GM19328 (cell line): ENCODE data around the gene CAMTA1.

Source experiments
- ATAC-seq: cut with Tn5 transposase; IDR thresholded peaks from one replicate; pipeline ENCODE4 v1.9.1; 2021; ENCODE audit warnings: mild to moderate bottlenecking, moderate library complexity; ENCODE audit not compliant: unreplicated experiment

The CAMTA1 gene

DNA sequence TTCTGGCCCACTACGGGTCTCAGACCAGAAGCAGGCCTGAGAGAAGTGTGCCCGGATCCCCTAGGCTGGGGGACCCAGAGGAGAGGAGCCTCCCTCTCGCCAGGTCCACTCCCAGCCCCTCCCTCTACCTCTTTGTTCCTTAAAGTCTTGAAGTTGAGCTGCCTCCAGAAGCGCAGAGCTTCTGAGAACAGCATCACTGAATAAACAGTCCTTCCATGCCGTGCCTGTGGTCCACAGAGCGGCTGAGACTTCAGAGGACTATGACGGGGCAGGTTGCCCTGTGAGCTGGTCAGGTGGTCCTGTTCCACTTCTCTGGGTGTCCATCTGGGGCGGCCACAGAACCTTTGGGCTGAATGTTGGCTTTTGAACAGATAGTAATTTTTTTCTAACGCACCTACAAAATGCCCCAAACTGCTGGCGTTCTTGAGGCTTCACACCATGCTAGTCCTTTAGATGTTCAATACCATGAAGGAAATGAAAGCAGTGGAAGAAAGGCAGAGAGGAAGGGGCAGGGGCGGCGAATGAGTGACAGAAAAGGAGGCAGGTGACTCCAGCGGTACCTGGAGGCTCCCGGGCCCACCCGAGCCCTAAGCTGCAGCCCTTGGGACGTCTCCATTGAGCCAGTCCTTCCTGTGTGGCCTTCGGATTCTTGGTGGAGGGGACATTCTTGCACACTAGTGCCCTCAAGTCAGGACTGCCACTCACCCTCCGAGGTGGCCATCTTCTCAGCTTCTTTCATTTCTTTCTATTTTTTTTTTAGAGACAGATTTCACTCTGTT is 746.5 kb downstream of the CAMTA1 start:
- ATAC-seq: no peak

DNA sequence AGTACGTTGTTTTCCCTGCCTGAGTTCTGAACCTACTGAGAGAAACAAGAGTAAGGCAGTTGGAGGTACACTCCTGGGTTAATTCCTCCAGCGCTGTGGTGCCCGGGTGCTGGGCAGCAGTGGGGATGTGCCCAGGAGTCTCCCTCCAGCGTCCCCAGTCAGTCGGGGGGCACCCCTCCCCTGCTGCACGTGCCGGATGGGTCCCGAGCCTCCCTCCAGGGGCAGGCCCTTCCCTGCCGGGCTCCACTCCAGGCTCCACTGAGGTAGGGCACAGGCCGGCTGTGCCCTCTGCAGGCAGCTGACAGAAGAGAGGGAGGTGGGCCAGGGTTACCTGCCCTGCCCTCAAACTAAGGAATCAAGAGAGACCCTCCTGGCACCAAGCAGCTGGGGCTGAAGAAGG is 747.8 kb downstream of the CAMTA1 start:
- no peak for ATAC-seq

GRCh38 chr1:7534061-7534825 is 749.0 kb downstream of the CAMTA1 start:
- ATAC-seq: no peak

GRCh38 chr1:7535016-7535415 is 749.8 kb downstream of the CAMTA1 start:
- no peak for ATAC-seq

DNA sequence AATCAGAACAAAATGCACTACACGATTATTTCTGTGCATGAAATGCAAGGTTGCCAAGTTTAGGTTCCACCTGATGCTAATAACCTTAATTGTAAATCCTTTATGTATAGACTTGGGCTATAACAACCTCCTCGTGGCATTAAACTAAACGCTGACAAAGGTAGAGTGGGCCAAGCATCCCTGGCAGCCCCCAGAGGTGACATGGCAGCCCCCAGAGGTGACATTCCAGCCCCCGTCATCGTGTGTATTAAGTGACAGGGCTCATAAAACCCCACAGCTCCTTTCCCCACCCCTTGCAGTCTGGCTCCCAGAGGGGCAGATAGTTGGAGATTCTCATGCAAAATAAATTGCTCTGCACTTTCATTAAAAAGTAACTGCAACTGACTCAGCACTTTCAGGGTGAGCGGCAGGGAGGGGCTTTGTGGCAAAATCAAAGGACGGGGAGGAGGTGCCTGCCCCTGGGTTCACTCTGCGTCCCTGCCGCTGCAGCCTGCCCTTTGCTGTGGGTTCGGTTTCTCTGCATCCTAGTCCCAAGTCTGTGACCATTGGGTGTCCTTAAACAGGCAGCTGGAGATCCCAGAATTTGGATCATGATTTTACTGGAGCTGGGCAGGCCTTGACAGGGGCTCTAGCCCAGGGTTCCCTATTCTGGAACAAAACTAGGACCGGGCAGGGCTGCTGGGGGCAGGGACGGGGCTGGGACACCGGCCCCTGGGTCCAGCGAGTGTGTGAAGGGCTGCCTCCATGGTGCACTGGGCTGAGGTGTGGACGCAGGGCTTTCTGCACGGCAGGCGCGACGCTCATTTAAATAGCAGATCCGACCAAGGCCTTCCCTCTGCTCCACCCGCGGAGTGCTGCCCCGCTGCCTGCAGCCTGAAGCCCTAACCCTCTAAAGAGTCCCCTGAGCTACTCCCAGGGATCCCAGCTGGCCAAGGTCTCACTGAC is 751.0 kb downstream of the CAMTA1 start:
- no peak for ATAC-seq

DNA sequence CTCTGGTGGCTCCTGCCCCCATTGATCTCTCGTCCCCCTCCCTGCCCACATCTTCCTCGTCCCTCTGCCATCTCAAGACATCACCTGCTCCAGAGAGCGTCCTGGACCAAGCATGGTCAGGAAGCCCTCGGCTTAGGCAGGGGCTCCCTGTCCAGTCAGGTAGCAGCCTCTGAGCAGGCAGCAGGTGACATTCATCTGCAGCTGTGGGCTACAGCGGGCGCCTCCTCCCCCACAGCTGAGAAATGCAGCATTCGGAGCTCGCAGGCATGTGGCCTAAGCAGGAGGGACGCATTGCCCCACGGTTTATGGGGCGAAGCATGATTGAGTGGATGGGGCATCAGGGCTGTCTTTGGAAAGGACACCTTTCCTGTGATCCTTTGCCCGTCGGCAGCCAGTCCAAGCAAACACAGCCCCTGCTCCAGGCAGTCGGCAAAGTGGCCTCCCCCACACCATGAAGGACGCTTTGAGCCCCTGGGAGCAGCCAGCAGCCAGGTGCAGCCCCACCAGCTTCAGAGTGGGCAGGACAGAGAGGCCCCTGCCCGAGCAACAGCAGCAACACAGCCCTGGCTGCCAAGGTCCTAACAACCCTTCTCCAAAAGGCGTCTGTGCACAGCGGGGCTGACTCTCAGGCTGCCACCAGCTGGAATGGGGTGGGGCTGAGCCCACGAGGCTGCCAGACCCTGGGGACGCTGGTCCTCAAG is 751.8 kb downstream of the CAMTA1 start:
- ATAC-seq: no peak

DNA sequence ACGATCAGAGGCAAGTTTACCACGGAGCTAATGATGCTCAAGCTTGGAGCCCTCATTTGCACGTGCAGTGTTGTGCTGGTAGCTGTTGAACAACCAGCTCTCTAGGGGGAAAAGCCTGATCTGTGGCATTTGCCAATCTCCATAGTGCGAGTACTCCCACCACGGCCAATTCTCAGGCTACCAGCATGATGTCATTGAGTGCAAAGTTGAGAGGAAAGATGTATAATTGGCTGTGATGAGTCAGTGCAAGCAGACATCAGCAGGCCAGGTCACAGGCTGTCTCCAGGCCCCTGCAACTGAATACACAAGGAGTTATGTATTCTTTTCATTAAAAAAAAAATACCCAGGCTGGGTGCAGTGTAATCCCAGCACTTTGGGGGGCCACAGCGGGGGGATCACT is 752.8 kb downstream of the CAMTA1 start:
- ATAC-seq: no peak

DNA sequence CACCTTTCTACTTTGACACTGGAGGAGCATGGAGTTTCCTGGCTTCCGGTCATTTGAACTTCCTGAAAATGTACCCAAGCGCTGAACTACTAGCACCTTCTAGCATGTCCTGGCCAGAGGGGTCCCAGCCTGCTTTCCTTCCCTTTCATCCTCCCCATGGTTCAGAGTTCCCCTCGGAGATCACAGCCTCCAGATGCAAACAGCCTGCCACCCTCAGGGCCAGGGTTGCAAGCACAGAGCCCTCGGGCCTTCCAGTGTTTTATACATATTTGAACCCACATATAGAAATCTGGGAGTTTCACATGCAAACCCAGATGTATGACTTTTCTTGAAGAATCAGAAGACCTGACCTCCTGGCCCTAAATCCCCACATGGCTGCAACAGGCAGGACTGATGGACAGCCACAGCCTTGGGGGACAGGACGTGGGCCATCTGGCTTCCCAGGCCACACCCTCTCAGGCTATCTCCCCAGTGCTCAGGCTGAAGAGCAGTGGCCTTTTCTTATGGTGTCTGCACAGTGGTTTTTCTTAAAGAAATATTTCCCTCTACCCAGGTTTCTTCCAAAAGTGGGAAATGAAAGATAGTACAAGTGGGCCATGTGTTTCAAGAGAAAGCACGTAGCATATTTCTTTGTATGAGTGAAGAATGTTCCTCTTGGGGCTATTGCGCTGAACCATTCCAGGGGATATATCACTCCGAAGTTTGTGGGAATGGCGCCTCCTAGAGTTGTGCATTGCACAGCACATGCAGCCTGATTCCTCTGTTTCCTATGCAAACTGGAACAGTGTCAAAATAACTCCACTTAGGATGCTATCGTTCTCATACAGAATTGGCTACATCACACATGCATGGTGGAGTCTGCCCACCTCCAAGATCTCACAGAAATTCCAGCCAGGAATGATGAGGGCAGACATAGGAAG is 753.9 kb downstream of the CAMTA1 start:
- ATAC-seq: no peak

DNA sequence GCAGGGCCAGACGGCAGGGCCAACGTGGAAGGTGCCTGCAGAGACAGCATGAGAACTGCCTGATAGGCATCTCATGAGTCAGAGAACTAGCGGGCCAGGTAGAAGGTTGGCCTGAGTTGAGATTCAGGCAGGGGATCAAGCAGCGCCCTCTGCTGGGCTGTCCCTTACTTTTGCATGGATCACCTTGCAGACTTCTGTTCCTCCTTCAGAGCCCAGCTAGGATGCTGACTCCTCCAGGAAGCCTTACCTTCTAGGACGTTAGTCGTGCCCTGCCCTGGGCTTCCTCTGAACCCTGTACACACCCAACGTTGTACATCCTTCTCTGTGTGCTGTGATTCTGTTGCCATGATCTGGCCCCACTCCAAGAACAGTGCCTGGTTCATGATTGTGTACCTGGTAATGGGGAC is 754.5 kb downstream of the CAMTA1 start:
- no peak for ATAC-seq

- ATAC-seq: no peak
These were observed 755.6 kb downstream of the CAMTA1 start for GRCh38 chr1:7540816-7541215.

- ATAC-seq: no peak
These were observed 756.4 kb downstream of the CAMTA1 start for GRCh38 chr1:7541629-7542028.

DNA sequence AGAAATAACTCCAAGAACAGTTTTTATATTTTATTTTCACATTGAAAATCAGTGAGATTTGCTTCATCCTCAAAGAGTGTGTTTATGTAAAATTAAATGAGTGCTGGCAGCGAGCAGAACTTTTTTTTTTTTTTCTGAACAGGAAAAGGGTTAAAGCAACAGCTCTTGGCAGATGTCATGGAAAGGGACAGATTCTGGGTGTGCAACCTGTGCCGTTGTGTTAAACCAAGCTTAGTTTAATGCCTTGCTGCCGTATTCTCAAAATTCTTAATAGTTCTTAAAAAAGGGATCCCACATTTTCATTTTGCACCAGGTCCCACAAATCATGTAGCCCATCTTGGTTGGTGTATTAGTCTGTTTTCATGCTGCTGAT is 758.5 kb downstream of the CAMTA1 start:
- no peak for ATAC-seq

DNA sequence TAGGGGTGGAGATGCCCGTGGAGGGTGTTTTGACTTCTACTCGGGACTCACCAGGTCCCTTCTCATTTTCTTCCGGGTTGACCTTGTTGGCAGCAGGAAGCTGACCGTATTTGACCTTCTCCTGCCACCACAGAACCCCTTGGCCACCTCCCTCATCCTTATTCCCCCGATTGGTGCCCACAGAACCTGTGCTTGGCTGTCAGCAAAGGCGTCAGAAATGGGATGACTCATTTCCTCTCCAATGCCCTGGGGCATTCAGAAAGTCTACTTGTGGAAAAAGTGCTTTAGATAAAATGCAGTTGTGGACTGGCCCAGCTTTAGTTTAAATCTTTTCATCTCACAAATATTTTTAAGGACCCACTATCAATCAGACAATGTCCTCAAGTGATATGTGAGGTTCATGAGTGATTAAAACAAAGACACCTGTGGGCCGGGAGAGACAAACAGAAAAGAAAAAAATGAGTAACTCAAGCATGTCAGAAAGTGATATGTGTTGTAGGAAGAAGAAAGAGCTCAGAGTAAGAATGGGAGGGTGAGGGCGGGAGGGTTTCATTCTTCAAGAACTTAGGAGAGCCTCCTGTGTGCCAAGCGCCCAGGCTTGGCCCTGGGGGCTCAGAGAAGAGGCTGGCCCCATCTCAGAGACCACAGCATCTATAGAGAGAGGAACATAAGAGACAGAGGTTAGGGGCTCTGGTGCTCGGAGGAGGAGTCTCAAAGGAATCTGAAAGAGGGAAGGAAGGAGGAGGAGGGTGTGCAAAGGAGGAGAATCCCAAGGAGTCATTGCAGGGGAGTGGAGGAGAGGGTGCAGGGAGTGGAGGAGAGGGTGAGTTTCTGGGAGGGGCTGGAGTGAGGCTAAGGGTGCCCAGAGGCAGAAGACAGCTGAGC is 764.3 kb downstream of the CAMTA1 start:
- no peak for ATAC-seq

- no peak for ATAC-seq
These were observed 765.1 kb downstream of the CAMTA1 start for GRCh38 chr1:7550261-7550865.

DNA sequence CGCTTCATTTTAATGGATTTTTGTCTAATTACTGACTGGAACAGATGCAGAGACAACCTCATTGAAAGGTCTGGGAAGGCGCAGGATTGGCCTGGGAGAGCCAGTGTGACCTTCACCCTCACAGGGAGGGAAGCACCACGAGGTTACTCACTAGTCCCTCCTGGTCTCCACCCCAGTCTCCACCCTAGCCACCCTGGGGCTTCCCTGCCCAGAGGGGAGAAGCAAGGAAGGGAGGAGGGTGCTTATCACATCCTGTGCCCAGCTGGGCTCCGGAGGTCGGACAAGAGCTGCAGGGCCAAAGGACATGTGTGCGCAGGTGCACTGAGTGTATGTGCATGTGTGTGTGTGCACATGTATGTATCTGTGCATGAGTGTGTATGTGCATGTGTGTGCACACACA is 765.7 kb downstream of the CAMTA1 start:
- ATAC-seq: no peak

- no peak for ATAC-seq
These were observed 766.2 kb downstream of the CAMTA1 start for GRCh38 chr1:7551442-7551841.

GRCh38 chr1:7552402-7552801 is 767.1 kb downstream of the CAMTA1 start:
- no peak for ATAC-seq

- no peak for ATAC-seq
These were observed 767.9 kb downstream of the CAMTA1 start for GRCh38 chr1:7553042-7553690.
